Cardiac septum (tissue), 1 donor: Measurements from ENCODE around the gene TIMM13. TPM values are rescaled to one million over a fixed set of nuclear protein-coding genes. Genes with fewer than 3 reads are reported as not detected.
"Not testable (repeated sequence)": the region's sequence is repeated elsewhere in the genome, so short reads cannot be mapped to it uniquely, and the experiment has no call there.

Experiments
- DNase-seq: peaks from one replicate; pipeline ENCODE4 v3.0.0-alpha.2; 2020; ENCODE audit warnings: low spot score
- intact Hi-C: fragments of 100-400 bp; cut with DNase I; formaldehyde crosslinking; loops from one replicate; pipeline ENCODE4 v1.14.0; 2022
- long read RNA-seq: library from polyadenylated mRNA; unstranded; transcript quantifications from one replicate; pipeline ENCODE4 v2.0.0, GENCODE V29; 2021
- total RNA-seq: library from RNA; stranded (reverse); fragmentation: NEBNext Ultra II Directional; extraction: Animal tissue kit (Norgen Biotek cat#: 25700); gene quantifications from one replicate; pipeline ENCODE4 v1.2.1, GENCODE V29; 2021
- donor health status: DM: no; HTN: no; CAD: no.

TIMM13 gene
- 57.3 TPM for total RNA-seq
- long read RNA-seq, transcript TIMM13-201 (3 exons, 1,973 nt): major isoform, 62 of 68 reads
- long read RNA-seq, partial matches to known transcripts: 2 of 68 reads
- long read RNA-seq, other reads (novel, unspliced or antisense): 4 of 68 reads

GRCh38 chr19:2427429-2428320 is at the start of gene TIMM13:
Gene TIMM13, minus strand, starts transcription at chr19:2427586. Its CDS starts 53 bp downstream, at chr19:2427533.
- intact Hi-C loops: loop anchor here (2.0 kb wide), 2 partner anchors 27 to 35 kb away; no protein-coding TSS in a partner anchor
- DNase-seq: peak; percentile 98

DNA sequence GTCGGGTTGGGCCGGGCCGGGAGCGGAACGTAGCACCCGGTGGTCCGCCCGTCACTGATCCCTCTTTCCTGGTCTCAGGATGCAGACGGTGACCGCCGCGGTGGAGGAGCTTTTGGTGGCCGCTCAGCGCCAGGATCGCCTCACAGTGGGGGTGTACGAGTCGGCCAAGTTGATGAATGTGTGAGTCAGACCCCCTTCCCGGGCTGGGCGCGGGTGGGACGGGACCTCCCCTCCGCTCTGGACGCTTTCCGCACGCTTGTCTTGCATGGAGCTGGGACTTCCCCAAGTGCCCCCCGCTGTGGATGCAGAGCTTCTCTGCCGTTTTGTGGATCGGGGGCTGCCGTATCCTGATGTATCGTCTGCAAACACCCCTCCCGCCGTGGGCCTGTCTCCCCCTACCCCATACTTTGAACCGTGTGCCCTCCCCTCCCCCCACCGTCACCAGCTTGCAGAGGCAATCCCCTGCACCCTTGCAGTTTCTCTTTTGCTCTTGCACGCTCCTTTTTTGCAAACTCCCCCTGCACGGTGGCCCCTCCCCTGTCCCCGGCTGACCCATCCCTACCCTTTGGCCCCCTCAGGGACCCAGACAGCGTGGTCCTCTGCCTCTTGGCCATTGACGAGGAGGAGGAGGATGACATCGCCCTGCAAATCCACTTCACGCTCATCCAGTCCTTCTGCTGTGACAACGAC is 49.2 kb upstream of the TIMM13 start:
- DNase-seq: no peak
- intact Hi-C loops: loop anchor here (2.0 kb wide), 1 partner anchor 18 kb away; no protein-coding TSS in a partner anchor

DNA sequence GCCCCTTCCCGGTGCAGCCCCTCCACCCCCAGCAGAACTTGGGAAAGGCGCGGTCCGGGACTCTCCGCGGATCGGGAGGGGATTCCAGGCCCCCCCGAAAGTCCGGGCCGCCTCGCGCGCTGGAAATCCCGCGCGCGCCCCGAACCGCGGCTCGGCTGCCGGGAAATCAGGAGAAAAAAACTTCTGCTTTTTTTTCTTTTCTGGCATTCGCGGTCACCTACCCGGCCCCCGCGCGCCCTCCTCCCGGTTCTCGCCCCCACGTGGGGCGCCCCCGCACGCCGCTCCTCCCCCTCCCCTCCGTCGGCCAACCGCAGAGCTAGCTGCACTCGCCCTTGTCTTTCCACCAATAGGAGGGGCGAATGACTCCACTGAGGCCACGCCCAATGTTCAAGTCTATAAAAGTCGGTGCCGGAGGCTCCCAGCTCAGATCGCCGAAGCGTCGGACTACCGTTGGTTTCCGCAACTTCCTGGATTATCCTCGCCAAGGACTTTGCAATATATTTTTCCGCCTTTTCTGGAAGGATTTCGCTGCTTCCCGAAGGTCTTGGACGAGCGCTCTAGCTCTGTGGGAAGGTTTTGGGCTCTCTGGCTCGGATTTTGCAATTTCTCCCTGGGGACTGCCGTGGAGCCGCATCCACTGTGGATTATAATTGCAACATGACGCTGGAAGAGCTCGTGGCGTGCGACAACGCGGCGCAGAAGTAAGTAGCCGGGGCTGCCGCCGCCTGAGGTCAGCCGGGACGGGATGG is 48.5 kb upstream of the TIMM13 start, which contains the start of gene GADD45B:
Gene GADD45B (plus strand): TSS at position 426 of the 749 bp plus-strand sequence. CDS start 232 bp downstream, at position 658.
- DNase-seq: peak; percentile 99
- intact Hi-C loops: loop anchor here (1.0 to 2.0 kb wide), 2 partner anchors 19 to 103 kb away; no protein-coding TSS in a partner anchor

- intact Hi-C loops: loop anchor here (1.0 kb wide), 1 partner anchor 104 kb away; no protein-coding TSS in a partner anchor
- DNase-seq: peak; percentile 79
Measured at GRCh38 chr19:2475018-2475701, 47.8 kb upstream of the TIMM13 start.

DNA sequence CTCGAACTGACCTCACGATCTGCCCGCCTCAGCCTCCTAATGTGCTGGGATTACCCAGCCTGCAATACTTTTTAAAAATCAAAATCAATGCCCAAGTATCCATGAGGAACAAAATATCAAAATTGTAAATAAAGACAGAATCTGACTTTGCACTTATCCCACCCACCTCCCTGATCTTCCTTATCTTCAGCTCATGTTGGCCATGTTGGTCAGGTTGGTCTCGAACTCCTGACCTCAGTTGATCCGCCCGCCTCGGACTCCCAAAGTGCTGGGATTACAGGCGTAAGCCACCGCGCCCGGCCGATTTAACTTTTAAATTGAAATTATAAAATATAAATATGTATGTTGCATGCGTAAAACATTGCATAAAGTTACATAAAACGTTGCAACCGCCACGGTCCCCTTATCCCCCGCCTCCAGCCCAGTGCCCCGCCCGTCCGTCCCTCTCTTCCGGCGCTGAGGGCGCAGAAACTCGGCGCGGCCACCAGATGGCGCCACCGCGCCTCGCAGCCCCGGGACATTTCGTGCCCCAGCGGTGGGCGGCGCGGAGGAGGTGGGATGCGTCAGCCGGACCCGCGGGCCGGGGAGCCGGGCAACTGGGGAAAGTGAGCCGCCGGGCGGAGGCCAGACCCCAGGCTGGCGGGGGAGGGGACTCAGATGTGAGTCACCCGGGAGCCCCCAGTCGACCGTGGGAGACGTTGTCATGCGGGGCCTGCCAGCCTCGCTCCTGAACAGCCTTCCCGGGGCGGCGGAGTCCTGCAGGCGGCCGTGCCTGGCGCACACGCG is 47.0 kb upstream of the TIMM13 start:
- intact Hi-C loops: loop anchor here (1.0 kb wide), 2 partner anchors 105 to 137 kb away; no protein-coding TSS in a partner anchor
- peak; percentile 94 for DNase-seq

DNA sequence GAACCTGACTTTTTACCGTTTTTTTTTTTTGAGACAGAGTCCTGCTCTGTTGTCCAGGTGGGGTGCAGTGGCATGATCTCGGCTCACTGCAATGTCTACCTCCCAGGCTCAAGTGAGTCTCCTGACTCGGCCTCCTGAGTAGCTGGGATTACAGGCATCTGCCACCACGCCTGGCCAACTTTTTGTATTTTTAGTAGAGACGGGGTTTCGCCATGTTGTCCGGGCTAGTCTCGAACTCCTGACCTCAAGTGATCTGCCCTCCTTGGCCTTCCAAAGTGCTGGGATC is 42.5 kb upstream of the TIMM13 start:
- intact Hi-C loops, DNase-seq: not testable (repeated sequence)

DNA sequence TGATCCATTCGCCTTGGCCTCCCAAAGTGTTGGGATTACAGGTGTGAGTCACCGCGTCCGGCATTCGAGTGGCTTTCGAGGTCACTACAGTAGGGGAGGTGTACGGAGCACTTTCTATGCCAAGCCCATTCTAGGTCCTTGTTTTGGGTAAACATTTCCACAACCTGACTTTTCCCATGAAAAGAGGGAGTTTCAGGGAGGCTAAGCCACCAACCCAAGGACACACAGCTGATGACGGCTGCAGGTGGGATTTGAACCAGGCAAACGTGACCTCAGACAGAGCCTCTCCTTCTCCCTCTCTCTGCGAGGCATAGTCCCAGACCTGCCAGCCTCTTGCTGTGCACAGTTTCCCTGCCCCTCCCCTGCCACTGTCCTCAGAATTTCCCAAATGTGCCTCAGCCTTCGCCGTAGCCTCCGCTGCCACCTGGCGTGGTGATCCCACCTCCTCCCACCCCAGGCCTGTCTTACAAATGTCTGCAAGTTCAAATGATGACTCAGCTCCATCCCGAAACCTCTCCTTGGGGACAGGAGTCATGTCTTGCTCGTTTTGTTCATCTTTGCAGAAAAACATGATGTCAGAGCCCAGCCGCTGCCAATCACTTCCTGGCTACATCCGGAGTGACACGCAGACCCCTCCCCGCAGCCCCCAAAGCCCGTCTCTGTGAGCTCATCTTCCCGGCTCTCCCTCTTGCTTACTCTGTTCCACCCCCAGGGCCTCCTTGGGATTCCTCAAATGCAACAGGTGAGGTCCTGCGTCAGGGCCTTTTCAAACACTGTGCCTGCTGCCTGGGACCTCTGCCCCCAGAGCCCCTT is 41.9 kb upstream of the TIMM13 start:
- DNase-seq: no peak
- intact Hi-C loops: no loop called here

GRCh38 chr19:2468596-2468995 is 41.2 kb upstream of the TIMM13 start:
- intact Hi-C loops: no loop called here
- DNase-seq: no peak

- no peak for DNase-seq
- intact Hi-C loops: no loop called here
Measured at GRCh38 chr19:2464389-2464788, 37.0 kb upstream of the TIMM13 start.

DNA sequence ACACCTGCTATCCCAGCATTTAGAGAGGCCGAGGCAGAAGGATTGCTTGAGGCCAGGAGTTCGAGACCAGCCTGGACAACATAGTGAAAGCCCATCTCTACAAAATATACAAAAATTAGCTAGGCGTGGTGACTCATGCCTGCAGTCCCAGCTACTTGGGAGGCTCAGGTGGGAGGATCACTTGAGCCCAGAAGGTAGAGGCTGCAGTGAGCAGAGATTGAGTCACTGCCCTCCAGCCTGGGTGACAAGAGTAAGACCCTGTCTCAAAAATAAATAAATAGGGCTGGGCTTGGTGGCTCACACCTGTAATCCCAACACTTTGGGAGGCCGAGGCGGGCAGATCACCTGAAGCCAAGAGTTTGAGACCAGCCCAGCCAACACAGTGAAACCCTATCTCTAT is 36.3 kb upstream of the TIMM13 start:
- intact Hi-C loops: loop anchor here (2.0 kb wide), 1 partner anchor 37 kb away; the partner anchor contains the start of gene TIMM13
- not testable (repeated sequence) for DNase-seq

- peak; percentile 87 for DNase-seq
- intact Hi-C loops: loop anchor here (2.0 kb wide), 1 partner anchor 36 kb away; the partner anchor contains the start of gene TIMM13
Measured at GRCh38 chr19:2462635-2463421, 35.4 kb upstream of the TIMM13 start.

GRCh38 chr19:2461751-2462634 is 34.6 kb upstream of the TIMM13 start:
- intact Hi-C loops: loop anchor here (2.0 kb wide), 1 partner anchor 35 kb away; the partner anchor contains the start of gene TIMM13

DNA sequence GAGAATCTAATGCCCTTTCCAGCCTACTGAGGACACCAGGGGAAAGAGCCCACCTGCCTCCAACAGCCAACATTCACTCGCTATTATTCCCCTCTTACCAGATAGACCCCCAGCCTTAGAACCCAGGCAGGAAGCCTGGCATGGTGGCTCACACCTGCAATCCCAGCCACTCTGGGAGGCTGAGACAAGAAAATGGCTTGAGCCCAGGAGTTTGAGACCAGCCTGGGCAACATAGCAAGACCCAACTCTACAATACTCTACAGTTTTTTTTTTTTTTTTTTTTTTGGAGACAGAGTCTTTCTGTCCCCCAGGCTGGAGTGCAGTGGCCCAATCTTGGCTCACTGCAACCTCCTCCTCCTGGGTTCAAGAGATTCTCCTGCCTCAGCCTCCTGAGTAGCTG is 32.9 kb upstream of the TIMM13 start:
- intact Hi-C loops: no loop called here
- DNase-seq: no peak

More at GRCh38 chr19:2461751-2462634, 34.6 kb upstream of the TIMM13 start:
- no peak for DNase-seq

DNA sequence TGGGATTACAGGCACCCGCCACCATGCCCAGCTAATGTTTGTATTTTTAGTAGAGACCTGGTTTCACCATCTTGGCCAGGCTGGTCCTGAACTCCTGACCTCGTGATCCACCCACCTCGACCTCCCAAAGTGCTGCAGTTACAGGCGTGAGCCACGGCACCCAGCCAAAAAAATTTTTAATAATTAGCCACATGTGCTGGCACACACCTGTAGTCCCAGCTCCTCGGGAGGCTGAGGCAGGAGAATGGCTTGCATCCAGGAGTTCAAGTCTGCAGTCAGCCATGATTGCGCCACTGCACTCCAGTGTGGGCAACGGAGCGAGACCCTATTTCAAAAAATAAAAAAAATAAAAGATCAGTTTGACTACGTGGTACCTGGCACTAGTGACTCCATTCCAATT is 31.4 kb upstream of the TIMM13 start:
- DNase-seq, intact Hi-C loops: not testable (repeated sequence)

DNA sequence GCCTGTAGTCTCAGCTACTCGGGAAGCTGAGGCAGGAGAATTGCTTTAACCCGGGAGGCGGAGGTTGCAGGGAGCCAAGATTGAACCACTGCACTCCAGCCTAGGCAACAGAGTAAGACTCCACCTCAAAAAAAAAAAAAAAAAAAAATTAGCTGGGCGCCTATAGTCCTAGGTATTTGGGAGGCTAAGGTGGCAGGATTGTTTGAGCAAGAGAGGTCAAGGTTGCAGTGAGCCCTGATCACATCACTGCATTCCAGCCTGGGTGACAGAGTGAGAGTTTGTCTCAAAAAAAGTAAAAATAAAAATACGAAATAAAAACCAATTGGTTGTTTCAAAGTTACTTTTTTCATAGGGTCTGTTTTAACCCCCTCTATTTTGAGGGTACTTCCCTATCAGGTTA is 30.7 kb upstream of the TIMM13 start:
- intact Hi-C loops: no loop called here
- DNase-seq: no peak
